Measurements from ENCODE around the gene INTS4.
A peak's percentile ranks its signal among the peaks of the same experiment; 100 is the strongest.
"Not testable (repeated sequence)": the region's sequence is repeated elsewhere in the genome, so short reads cannot be mapped to it uniquely, and the experiment has no call there.

The INTS4 gene

GRCh38 chr11:77942465-77942864 is 52.0 kb downstream of the INTS4 start:
- not testable (repeated sequence) for DNase-seq

GRCh38 chr11:77933596-77933995 is 60.9 kb downstream of the INTS4 start:
- DNase-seq = not testable (repeated sequence)

- DNase-seq = not testable (repeated sequence)
These were observed 63.9 kb downstream of the INTS4 start for GRCh38 chr11:77930334-77931208.

- DNase-seq = not testable (repeated sequence)
These were observed 76.8 kb downstream of the INTS4 start for GRCh38 chr11:77917713-77918112.

- not testable (repeated sequence) for DNase-seq
These were observed 80.1 kb downstream of the INTS4 start for GRCh38 chr11:77914307-77914791.

- not testable (repeated sequence) for DNase-seq
These were observed 80.7 kb downstream of the INTS4 start for GRCh38 chr11:77913608-77914306.

- not testable (repeated sequence) for DNase-seq
These were observed 83.6 kb downstream of the INTS4 start for GRCh38 chr11:77910828-77911227.

GRCh38 chr11:77909277-77909676 is 85.2 kb downstream of the INTS4 start:
- DNase-seq = no peak

- no peak for DNase-seq
These were observed 85.6 kb downstream of the INTS4 start for GRCh38 chr11:77908835-77909234.

- DNase-seq = not testable (repeated sequence)
These were observed 99.5 kb downstream of the INTS4 start for GRCh38 chr11:77894949-77895348.

GRCh38 chr11:77891703-77892102 is 102.8 kb downstream of the INTS4 start:
- DNase-seq = not testable (repeated sequence)

- not testable (repeated sequence) for DNase-seq
These were observed 103.2 kb downstream of the INTS4 start for GRCh38 chr11:77891256-77891655.

- not testable (repeated sequence) for DNase-seq
These were observed 103.8 kb downstream of the INTS4 start for GRCh38 chr11:77890619-77891056.

GRCh38 chr11:77890100-77890614 is 104.3 kb downstream of the INTS4 start:
- DNase-seq = not testable (repeated sequence)

GRCh38 chr11:77889045-77889444 is 105.4 kb downstream of the INTS4 start:
- not testable (repeated sequence) for DNase-seq

- no peak for DNase-seq
These were observed 108.1 kb downstream of the INTS4 start for GRCh38 chr11:77886401-77886800.

- no peak for DNase-seq
These were observed 109.7 kb downstream of the INTS4 start for GRCh38 chr11:77884829-77885190.

GRCh38 chr11:77884186-77884828 is 110.2 kb downstream of the INTS4 start:
- no peak for DNase-seq

- no peak for DNase-seq
These were observed 110.7 kb downstream of the INTS4 start for GRCh38 chr11:77883775-77884174.

GRCh38 chr11:77882396-77882795 is 112.1 kb downstream of the INTS4 start:
- no peak for DNase-seq

GRCh38 chr11:77879218-77879617 is 115.2 kb downstream of the INTS4 start:
- peak; percentile 4 for DNase-seq

- DNase-seq = not testable (repeated sequence)
These were observed 116.2 kb downstream of the INTS4 start for GRCh38 chr11:77878247-77878646.

- DNase-seq = no peak
These were observed 118.4 kb downstream of the INTS4 start for GRCh38 chr11:77876045-77876444.

All from activated CD4-positive, alpha-beta T cell treated with anti-CD3 and anti-CD28 coated beads, Interleukin-2, Interleukin-6, amounts not matched to agents 100 ng/mL and 50 ng/mL, durations not matched to agents 16 hours and 8 hours (primary cell).